ENCODE data around the gene CDK19. TPM values are rescaled to one million over a fixed set of nuclear protein-coding genes. Genes with fewer than 3 reads are reported as not detected.

Gene CDK19
- total RNA-seq, 1 experiment from 2014 or later, result 7.0 TPM

GRCh38 chr6:110731196-110731595, 84.1 kb downstream of the CDK19 start:
- Histone ChIP-seq H3K9me3 (ENCODE audit: control insufficient read depth, low read depth, low read length) (no peaks in the 10 kb centered on the region), H3K56ac (ENCODE audit: insufficient read length, low read depth, low read length) (no peak overlapping the region), H3K79me1 (ENCODE audit: insufficient read depth, low read depth, low read length, poor library complexity, severe bottlenecking) (no peaks in the 10 kb centered on the region), H3K23me2 (ENCODE audit: insufficient read length, low read depth, low read length, poor library complexity, severe bottlenecking) (no peaks in the 10 kb centered on the region), H3K27me3 (ENCODE audit: insufficient read depth, low read length) (no peaks in the 10 kb centered on the region), H2BK120ac (ENCODE audit: low read depth, low read length, poor library complexity, severe bottlenecking) (no peak overlapping the region), H2AK5ac (ENCODE audit: insufficient read length, low read length) (no peak overlapping the region), H3K23ac (ENCODE audit: insufficient read length, low read depth, low read length) (no peak overlapping the region), H3K14ac (ENCODE audit: insufficient read depth, low read length) (no peak overlapping the region), H3K27ac (ENCODE audit: insufficient read length, low read depth, low read length) (no peak overlapping the region), H4K91ac (ENCODE audit: insufficient read length, low read depth, low read length) (no peak overlapping the region), H3K4me1 (ENCODE audit: insufficient read depth, low read length) (no peaks in the 10 kb centered on the region), H2AFZ (ENCODE audit: low read length) (no peak overlapping the region), H4K5ac (ENCODE audit: insufficient read length, low read depth, low read length) (no peak overlapping the region), H3K18ac (ENCODE audit: insufficient read length, low read depth, low read length) (no peak overlapping the region), H2BK15ac (ENCODE audit: low read depth, low read length) (no peak overlapping the region), H2BK20ac (ENCODE audit: low read depth, low read length, poor library complexity, severe bottlenecking) (no peak overlapping the region), H3K4ac (ENCODE audit: low read depth, low read length) (no peak overlapping the region), H2BK12ac (ENCODE audit: insufficient read length, low read depth, low read length) (no peak overlapping the region), H3K4me2 (ENCODE audit: insufficient read depth, insufficient read length, low read length) (no peak overlapping the region), H3K79me2 (ENCODE audit: insufficient read depth, low read length) (no peaks in the 10 kb centered on the region), H4K8ac (replicated peaks; ENCODE audit: insufficient read length, low read depth, low read length) (no peak overlapping the region), H3T11ph (ENCODE audit: low read length) (no peak overlapping the region), H2BK5ac (ENCODE audit: insufficient read length, low read length) (no peak overlapping the region), H3K9ac (ENCODE audit: extremely low read depth, insufficient read length, low read length) (no peak overlapping the region), H4K20me1 (ENCODE audit: control insufficient read depth, insufficient read depth, insufficient read length) (no peaks in the 10 kb centered on the region)
- Mint-ChIP-seq H3K4me3 (no peak overlapping the region), H3K27ac (no peak overlapping the region), H3K27me3 (ENCODE audit: low read depth) (no peaks in the 10 kb centered on the region), H3K36me3 (ENCODE audit: insufficient read depth in 1 of 3, low read depth in 3 of 3) (0 out of 7 replicates have a peak, but pooled peaks cover 0 to 3% (median 0%) of the 10 kb centered on the region in 3 experiments), H3K9me3 (no peaks in the 10 kb centered on the region; a peak in 1 of 5 replicates), H3K4me1 (no peaks in the 10 kb centered on the region)
- no CpG with 5 or more reads among the region's 4 CpGs for WGBS (ENCODE audit: extremely low coverage, insufficient read length, low lambda C conversion rate)
- DNase-seq, result no peak
- no peak for TF ChIP-seq CTCF (conservative IDR thresholded peaks at IDR 0.05)

All from H9 (cell line).